HG02840 (cell line): ENCODE data around the gene KLHL18.
"Not testable (repeated sequence)": the region's sequence is repeated elsewhere in the genome, so short reads cannot be mapped to it uniquely, and the experiment has no call there.

Source experiments
- ATAC-seq: cut with Tn5 transposase; IDR thresholded peaks from one replicate; pipeline ENCODE4 v1.9.1; 2021; ENCODE audit warnings: mild to moderate bottlenecking, moderate library complexity, moderate number of reproducible peaks; ENCODE audit not compliant: unreplicated experiment, low FRiP score

Gene KLHL18

GRCh38 chr3:47270526-47270925 is 12.2 kb upstream of the KLHL18 start:
- ATAC-seq: no peak

- ATAC-seq: no peak
These were observed 9.2 kb upstream of the KLHL18 start for GRCh38 chr3:47273564-47273963.

GRCh38 chr3:47274652-47275051 is 8.1 kb upstream of the KLHL18 start:
- ATAC-seq: no peak

GRCh38 chr3:47276558-47276957 is 6.2 kb upstream of the KLHL18 start:
- no peak for ATAC-seq

GRCh38 chr3:47280519-47280918 is 2.2 kb upstream of the KLHL18 start:
- no peak for ATAC-seq

GRCh38 chr3:47283193-47283537 is 421 bp downstream of the KLHL18 start:
- ATAC-seq: no peak

- ATAC-seq: no peak
These were observed 1.0 kb downstream of the KLHL18 start for GRCh38 chr3:47283591-47284364.

- ATAC-seq: no peak
These were observed 6.5 kb downstream of the KLHL18 start for GRCh38 chr3:47288966-47289910.

DNA sequence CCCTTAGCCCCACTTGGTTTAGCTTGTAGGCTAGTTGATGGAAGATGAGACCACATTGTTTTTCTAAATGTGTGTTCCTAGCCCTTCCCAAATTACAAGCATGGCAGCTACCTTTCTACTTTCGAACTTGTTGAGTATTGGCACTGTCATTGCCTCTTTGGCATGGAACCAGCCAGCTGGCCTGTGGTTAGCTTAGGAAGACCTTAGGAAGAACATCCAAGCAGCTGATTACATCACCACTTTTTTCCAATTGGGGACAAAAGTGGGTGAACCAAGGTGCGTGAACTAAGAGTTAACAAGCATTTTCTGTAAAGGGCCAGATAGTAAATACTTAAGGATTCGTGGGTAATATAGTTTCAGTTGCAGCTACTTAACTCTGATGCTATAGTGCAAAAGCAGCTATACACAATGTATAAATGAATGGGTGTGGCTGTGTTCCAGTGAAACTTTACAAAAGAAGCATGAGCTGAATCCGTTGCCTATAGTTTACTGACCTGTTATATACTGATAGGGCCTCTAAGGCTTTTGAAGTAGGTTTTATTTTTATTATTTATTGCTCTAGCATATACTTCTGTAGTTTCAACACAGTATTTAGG is 8.5 kb downstream of the KLHL18 start:
- ATAC-seq: no peak

- ATAC-seq: not testable (repeated sequence)
These were observed 9.1 kb downstream of the KLHL18 start for GRCh38 chr3:47291754-47292420.

DNA sequence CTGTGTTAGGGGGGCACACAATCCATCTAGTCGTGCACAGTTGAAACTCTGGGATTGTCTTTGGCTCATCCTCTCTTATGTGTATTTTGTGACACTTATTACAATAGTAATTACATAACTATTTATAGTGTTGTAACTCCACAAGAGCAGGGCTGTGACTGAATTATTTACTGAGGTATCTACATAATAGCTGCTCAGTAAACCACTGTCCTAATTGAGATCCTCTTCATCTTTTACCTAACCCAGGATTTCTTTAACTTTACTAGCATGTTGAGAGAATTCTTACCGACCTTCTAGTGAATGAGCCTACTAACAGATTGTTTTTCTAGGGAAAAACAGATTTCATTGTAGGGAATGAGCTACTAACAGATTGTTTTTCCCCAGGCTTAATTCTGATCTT is 11.1 kb downstream of the KLHL18 start:
- no peak for ATAC-seq

DNA sequence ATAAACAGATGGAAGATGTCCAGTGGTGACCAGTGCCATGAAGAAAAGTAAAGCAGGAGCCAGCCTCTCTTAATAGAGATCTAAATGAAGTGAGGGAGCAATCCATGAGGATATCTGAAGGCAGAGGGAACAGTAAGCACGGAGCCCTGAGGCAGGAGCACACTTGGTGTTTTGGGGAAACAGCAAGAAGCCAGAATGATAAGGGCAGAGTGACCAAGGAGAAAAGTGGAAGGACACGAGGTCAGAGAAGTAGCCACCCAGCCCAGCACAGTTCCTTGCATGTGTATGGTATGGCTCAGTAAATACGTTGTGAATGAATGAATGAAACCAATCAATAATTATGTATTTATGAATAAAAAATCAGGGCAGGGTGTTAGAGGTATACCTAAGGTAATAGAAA is 11.6 kb downstream of the KLHL18 start:
- ATAC-seq: no peak

GRCh38 chr3:47295322-47295721 is 12.6 kb downstream of the KLHL18 start:
- ATAC-seq: no peak

- no peak for ATAC-seq
These were observed 13.2 kb downstream of the KLHL18 start for GRCh38 chr3:47295976-47296375.

- no peak for ATAC-seq
These were observed 14.0 kb downstream of the KLHL18 start for GRCh38 chr3:47296562-47297302.

- no peak for ATAC-seq
These were observed 15.7 kb downstream of the KLHL18 start for GRCh38 chr3:47298439-47298838.

DNA sequence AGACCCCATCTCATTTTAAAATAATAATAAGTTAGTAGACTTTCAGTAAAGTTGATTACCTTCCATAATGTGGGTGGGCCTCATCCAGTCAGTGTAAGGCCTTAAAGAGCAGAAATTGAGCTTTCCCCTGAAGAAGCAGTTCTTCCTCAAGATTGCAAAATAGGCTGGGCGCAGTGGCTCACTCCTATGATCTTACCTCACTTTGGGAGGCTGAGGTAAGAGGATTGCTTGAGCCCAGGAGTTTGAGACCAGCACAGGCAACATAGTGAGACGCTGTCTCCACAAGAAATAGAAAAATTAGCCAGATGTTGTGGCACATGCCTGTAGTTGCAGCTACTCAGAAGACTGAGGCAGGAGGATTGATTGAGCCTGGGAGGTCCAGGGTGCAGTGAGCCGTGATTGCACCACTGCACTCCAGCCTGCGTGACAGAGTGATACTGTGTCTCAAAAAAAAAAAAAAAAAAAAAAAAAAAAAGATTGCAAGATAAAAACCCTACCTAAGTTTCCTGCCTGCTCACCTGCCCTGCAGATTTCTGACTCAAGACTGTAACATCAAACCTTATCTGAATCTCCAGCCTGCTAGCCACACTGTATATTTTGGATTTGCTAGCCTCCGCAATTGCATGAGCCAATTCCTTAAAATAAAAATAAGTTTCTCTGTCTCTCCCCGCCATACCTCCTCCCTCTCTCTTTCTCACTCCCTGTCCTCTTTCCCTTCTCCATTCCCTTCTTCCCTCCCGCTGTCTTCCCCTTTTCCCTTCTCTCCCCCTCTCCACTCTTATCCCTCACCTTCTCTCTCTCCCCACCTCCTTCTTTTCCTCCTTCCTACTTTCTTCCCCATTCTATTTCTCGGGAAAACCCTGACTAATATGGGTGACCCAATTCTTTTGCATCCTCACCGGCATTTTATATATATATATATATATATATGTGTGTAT is 16.9 kb downstream of the KLHL18 start:
- ATAC-seq: no peak

DNA sequence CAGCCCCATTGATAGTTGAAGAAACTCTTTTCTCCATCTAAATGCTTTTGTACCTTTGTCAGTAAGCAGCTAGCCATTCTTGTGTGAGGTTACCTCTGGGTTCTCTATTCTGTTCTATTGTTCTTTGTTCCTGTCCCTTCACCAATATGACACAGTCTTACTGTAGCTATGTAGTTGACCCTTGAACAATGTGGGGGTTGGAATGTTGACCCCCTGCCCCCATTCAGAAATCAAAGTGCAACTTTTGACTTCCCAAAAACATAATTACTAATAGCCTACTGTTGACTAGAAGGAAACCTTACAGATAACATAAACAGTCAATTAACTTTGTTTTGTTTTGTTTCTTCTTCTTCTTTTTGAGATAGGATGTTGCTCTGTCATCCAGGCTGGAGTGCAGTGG is 18.7 kb downstream of the KLHL18 start:
- no peak for ATAC-seq

DNA sequence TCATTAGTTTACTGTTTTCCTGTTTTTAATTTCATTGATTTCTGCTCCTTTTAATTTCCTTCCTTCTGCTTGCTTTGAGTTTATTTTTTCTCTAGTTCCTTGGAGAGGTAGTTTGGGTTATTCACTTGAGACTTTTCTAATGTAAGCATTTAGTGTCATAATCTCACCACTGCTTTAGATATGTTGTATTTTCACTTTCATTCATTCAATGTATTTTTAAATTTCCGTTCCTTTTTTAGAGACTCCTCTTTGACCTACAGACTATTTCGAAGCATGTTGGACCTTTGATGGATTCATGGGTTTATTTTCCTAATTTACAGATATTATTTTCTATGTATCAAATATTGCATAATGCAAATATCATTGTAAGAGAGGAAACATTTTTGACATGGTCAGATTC is 23.3 kb downstream of the KLHL18 start:
- no peak for ATAC-seq
